GM15510 (cell line): ENCODE data around the gene DENND4A.

Experiments used
- POLR2A ChIP-seq: IDR thresholded peaks from 3 replicates; pipeline ENCODE4 v1.6.1; 2011; ENCODE audit warnings: borderline replicate concordance; ENCODE audit not compliant: insufficient read length; ENCODE audit errors: extremely low read depth

DENND4A gene

DNA sequence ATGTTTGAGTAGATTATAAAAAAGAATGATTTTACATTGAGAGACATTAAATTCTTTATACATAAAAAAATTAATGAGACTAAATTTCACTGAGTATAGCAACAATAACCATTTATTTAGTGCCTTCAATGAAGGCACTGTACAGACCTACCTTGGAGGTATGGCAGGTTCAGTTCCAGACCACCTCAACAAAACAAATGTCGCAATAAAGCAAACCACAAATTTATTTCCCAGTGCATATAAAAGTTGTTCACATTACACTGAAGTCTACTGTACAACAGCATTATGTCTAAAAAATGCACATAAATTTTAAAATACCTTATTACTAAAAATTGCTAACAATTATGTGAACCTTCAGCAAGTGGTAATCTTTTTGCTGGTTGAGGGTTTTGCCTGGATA is 111.5 kb downstream of the DENND4A start:
- TF ChIP-seq POLR2A = no peak

- no peak for TF ChIP-seq POLR2A
These were observed 116.0 kb downstream of the DENND4A start for GRCh38 chr15:65676123-65676522.

DNA sequence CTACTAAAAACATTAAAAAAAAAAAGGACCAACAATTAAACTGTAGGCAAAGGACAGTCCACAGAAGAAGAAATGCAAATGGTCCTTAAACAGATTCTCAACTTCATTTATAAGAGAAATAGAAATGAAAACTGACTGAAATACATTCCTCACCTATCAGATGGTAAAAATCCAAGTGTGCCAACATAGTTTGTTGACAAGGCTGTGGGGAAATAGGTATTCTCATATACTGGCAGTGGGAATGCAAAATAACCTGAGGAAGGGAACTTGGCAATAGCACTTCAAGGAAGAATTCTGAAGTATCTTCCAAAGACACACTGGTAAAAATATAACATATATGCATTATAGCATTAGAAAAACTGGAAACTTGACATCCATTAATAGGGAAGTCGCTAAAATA is 116.5 kb downstream of the DENND4A start:
- no peak for TF ChIP-seq POLR2A

GRCh38 chr15:65666257-65666656 is 125.8 kb downstream of the DENND4A start:
- TF ChIP-seq POLR2A = no peak

DNA sequence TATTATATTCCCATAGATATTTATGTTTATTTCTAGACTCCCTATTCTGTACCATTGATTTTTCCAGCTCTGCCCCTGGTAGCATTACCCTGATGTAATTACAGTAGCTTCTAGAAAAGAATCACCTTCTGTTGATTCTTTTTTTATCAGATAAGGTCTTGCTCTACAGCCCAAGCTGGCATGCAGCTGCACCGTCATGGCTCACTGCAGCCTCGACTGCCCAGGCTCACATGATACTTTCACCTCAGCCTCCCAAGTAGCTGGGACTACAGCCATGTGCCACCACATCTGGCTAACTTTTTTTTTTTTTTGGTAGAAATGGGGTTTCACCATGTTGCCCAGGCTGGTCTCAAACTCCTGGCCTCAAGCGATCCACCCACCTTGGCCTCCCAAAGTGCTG is 128.6 kb downstream of the DENND4A start:
- TF ChIP-seq POLR2A = no peak

- no peak for TF ChIP-seq POLR2A
These were observed 131.2 kb downstream of the DENND4A start for GRCh38 chr15:65660927-65661326.

GRCh38 chr15:65659502-65660052 is 132.5 kb downstream of the DENND4A start:
- no peak for TF ChIP-seq POLR2A

DNA sequence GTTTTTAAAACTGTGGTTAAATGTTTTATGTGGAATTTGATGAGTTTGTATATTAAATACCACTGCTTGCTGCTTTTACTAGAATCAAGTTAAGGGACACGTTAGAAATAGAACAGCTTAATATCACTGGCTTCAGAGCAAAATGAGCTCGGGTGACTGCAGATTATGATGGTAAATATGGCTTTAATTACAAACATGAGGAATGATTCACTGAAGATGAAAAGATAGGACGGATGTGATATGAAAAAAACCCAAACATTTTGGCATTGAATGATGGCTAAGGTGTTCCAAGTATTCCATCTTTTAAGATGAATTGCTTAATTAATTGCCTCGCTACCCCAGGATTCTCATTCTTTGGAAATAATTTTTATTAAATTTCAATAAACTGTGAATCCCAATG is 136.6 kb downstream of the DENND4A start:
- no peak for TF ChIP-seq POLR2A

DNA sequence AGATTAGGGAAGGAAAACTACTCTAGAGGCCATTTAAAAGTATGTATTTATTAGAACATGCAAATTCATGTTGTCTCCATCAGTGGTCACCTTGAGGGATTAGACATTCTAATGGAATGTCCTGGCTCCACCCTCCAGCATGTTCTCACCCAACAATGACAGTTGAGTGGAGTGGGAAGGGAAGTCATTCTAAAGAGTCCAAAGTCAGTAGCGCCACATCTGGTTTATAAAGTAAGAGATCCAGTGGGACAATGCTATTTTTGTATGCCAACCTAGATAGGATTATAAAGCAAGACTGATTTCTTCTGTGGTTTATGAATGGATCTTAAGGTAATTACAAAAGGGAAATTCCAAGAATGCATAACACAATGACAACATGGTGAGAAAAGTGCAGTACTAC is 137.1 kb downstream of the DENND4A start:
- TF ChIP-seq POLR2A = no peak

GRCh38 chr15:65653801-65654521 is 138.1 kb downstream of the DENND4A start:
- no peak for TF ChIP-seq POLR2A

- TF ChIP-seq POLR2A = no peak
These were observed 138.8 kb downstream of the DENND4A start for GRCh38 chr15:65653341-65653740.

DNA sequence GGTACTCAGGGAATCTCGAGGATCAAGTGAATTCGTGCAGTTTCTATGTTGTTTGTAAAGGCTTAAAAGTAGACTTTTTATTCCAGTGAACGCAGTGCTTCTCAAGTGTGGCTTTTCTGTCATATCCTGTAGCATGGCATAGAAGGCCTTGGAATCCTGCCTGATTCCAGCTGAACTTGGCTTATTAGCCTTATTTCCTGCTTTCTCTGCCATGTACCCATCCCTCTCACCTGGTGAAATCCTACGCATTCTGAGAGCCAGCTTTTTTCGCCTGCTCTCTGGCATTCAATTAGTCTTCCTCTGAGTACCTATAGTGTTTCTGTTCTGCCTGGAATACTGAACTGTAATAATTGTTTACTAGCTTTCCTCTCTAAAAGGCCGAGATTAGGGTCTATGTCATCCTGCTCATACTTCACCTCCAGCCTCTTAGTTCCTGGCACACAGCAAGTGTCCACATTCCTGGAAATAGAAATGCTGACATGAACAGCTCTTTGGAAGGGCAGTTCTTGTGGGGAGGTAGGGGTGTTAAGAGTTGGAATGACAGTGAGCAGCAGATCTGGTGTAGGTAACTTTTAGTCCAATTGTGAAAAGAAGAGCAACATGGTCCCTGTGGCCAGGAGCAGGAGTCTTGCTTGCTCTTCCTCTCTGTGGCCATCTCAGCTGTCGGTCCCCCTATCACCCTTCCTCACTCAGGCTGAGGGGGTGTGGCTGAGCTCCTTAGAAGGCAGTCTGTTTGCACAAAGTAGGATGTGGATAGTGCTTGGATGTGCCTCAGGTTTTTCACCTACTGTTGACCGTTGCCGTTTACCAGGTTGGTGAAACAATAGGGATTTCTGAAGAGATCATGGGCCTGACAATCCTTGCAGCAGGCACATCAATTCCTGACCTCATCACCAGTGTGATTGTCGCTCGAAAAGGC is 140.0 kb downstream of the DENND4A start:
- TF ChIP-seq POLR2A = no peak

DNA sequence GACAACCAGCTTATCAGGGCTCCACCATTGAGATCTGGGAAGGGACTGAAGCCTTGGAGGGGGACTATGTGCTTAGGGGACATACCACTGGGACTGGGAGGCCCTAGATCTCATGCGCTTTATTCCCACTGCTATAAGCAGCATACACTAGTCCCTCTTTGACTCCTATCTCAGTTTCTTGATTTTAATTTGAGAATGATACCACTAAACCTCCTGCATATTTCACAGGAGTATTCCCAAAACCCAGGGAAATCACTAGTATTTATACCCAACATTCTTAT is 141.1 kb downstream of the DENND4A start:
- TF ChIP-seq POLR2A = no peak

DNA sequence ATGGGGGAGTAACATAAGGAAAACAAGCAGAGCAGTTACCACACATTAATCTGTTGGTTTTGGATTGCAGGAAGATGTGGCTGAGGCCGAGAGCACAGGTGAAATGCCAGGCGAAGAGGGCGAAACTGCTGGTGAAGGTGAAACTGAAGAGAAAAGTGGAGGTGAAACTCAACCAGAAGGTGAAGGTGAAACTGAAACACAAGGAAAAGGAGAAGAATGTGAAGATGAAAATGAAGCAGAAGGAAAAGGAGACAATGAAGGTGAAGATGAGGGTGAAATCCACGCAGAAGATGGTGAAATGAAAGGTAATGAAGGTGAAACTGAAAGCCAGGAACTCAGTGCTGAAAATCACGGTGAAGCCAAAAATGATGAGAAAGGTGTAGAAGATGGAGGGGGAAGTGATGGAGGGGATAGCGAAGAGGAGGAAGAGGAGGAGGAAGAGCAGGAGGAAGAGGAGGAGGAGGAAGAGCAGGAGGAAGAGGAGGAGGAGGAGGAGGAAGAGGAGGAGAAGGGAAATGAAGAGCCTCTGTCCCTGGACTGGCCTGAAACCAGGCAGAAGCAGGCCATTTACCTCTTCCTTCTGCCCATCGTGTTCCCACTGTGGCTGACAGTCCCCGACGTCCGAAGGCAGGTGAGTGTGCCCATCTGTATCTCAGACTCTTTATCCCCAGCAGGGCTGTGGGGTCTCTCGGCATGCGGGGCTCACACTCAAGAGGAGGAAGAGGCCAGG is 141.6 kb downstream of the DENND4A start:
- TF ChIP-seq POLR2A = no peak

DNA sequence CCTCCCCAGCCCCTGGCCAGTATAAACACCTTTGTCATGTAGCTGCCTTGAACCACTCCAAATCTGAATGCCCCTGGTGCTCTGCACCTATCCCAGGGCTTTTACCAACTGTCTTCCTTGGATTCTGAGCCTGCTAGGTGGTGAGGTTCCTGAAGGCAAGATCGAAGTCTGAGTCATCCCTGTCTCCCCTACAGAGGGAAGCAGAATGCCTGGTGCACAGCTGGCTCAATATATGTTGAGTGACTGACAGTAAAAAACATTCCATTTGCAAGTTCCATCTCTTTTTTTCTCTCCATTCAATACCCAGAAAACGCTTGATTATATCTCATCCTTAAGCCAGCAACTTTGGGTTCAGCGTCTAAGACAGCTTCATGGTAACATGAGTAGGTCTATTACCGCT is 145.6 kb downstream of the DENND4A start:
- TF ChIP-seq POLR2A = no peak
